Ecto neural progenitor cell (in vitro differentiated cells): Measurements from ENCODE around the gene PTPRK.
"Not testable (repeated sequence)": the region's sequence is repeated elsewhere in the genome, so short reads cannot be mapped to it uniquely, and the experiment has no call there.

Source experiments
- DNase-seq: peaks from one replicate; pipeline ENCODE4 v3.0.0-alpha.2; 2018; ENCODE audit warnings: low spot score

Gene PTPRK

DNA sequence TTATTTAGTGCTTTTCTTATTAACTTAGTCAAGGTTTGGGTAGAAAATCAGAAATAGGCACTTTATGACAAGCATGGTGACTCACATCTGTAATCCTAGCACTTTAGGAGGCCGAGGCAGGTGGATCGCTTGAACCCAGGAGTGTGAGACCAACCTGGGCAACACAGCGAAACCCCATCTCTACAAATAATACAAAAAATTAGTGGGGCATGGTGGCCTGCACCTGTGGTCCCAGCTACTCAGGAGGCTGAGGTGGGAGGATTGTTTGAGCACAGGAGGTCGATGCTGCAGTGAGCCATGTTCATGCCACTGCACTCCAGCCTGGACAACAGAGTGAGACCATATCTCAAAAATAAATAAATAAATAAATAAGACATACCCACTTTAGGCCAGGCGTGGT, 568.2 kb downstream of the PTPRK start:
- no peak for DNase-seq

DNA sequence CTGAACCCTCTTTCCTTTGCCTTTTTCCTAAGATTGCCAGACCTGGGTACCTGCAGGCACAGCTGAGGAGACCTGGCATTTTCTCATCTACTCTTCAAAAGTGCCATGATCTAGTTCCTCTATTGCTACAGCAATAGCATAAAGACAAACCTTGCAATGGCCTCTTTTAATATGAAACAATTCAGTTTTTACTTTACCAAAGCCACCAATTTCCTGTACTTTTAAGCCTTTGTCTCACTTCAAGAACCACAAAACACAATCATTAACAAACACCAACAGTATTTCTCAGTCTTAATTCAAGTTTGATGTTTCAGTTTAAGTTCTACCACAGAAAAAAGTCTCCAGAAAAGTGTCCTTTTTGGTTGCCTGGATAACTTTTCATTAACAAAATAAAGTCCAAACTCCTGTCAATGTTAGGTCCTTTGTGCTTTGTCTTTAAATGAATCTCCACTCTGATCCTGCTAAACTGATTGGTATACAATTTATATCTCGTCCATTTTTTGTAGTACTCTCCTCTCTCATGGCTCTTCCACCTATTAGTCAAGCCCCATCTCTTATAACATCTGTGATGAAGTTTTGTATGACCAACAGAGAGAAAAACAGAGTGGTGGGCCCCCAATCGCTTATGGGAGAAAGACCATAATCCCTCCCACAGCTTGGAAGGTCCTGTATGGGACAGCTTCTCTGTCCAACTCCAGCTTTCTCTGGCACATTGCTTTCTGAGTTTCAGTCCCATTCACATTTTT, 569.1 kb downstream of the PTPRK start:
- DNase-seq = no peak

DNA sequence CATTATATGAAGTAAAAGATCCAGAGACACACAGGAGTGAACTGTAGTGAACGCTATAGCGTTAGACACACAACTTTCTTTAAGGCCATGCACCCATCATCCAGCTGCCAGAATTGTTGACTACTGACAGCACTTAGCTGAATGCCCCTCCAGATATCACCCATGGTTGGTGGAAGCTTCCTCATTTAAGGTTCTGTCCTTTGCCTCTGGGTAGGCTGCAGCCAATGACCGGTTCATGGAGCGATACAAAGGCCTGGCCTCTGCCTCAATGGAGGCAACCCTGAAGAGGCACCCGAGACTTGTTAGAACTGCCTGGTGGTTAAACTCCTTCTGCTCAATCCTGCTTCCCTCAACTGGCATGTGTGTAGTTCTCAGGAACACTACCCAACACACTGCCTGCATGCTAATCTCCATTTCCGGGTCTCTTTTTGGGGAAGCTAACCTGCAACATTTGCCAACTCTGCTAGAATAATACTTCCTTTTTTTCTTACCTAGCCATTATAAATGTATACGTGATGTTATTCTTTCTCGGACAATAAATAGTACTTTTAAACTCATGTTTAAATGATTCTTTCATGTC, 569.7 kb downstream of the PTPRK start:
- no peak for DNase-seq

DNA sequence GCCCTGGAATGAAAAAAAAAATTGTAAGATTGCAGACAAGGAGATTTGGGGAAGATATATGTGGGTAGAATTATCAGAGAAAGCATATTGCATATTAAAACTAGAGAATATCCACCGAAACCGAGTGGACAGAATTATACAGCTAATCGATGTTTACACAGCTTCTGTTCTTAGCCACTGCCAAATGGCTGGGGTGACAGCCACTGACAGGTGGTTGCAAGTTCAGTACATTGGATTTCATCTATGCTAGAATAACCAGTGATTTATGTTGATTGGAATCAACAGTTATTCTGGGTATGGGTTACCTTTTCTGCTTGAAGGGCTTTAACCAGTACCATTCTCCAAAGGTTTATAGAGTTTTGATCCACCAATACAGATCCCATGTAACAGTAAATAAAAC, 571.1 kb downstream of the PTPRK start:
- DNase-seq = no peak

DNA sequence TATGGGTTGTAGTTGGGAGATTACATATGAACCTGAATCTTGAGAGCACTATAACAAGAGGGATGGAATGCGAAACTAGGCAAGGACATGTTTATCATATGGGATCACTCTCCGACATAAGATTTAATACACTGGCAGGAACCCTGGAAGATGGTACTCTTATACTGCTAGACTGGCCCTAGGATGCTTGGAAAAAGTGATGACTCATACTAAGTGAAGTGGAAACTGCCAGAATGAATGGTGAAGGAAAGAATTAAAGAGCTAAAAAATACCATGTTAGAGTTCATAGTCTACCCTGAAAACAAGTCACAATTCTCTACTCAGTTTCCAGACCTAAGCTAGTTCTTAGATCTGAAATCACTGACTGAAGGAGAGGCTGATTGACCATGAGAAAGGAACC, 574.0 kb downstream of the PTPRK start:
- DNase-seq = no peak

DNA sequence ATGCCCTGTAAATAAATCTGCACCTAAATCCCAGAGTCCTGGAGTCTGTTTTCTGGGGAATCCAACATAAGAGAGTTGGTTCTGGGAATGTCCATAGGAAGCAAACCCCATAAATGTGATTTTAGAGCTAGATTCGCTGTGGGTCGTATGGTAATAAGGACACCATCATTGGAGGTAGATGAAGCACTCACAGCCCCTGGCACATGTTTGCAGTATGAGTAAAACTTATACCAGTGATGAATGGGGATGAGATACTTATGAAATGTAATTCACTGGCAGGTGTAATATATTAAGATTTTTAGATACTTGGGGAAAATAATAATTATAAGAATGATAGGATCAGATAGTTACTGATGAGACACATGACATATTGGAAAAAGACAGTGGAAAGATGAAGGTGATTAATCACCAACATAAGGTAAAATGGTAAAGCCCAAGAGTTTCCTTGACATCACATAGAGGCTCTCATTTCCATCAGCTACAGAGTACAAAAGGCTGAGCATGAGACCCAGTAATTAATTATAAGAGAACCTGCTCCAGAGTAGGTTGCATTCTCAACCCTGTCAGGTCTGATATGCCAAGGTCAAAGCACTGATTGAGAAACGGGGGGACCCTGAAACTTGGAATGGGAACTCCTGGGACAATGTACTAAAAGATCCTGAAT, 574.8 kb downstream of the PTPRK start:
- DNase-seq = no peak

DNA sequence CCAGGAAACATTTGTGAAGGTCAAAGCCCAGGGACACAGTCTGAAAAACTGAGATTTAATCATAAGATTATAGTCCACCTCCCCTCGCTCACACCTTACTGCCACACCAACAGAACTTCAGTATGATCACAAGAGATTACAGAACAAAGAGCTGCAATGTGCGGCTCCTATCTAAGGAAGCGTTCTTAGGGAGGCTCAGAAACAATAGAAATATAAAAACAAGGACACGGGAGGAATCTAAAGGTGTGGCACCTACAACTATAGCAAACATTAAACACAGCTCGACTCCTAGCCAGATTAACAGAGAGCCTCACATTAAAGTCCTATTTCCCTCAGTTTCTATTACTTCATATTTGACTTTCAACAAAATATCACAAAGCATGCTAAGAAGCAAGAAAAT, 579.2 kb downstream of the PTPRK start:
- no peak for DNase-seq

DNA sequence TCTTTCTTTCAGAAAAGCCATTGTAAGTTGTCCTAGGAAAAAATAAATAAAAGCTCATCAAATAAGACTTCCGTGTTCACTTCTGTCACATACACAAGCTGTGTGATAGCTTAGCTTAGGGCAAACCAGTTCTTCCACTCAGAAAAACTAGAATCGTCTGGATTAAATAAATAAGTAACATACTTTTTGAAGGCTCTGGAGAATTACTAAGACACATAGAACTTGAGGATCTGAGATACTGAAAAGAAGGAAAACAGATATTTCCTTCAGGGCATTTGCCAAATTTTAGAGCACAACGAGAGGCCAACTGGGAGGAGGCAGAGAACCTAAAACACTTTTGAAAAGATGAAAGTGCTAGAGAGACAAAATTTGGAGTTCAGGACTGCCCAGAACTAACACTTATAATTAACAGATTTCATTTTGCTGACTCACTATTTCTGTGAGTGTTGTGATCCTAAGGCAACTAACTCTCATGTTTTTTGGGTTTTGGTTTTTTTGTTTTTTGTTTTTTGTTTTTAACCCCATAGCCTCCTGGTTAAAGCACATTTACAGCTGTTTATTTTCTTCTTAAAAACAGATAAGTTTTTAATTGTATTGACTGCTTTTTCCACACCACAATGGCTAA, 580.8 kb downstream of the PTPRK start:
- DNase-seq = no peak

DNA sequence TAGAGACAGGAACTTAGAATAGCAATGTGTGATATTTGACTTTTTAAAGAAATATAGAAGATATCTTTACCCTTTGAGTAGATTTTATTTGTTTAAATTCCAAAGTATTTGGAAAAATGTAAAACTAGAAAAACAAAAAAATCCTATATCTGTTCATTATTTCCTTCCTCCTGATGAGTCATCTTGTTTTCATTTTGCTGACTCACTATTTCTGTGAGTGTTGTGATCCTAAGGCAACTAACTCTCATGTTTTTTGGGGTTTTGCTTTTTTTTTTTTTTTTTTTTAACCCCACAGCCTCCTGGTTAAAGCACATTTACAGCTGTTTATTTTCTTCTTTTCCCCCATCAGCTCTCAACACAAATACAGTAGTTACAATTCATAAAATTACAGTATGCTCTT, 581.7 kb downstream of the PTPRK start:
- DNase-seq = no peak

DNA sequence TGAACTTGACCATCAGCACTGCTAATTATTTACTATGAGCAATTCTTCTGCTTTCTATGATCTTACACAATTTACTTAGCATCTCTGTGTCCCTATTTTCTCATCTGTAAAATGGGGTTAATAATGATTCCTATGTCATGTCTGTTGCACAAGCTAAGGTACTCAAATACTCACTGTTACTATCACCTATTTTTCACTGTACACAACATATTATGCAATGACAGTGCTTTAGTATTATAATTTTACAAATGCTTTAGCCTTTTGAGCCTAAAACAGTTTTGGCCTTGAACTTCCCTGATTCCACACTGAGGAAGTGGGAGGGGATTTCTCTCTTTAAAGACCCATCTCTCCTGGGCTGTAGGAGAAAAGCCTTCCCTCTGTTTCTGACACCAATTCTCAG, 582.7 kb downstream of the PTPRK start:
- no peak for DNase-seq

DNA sequence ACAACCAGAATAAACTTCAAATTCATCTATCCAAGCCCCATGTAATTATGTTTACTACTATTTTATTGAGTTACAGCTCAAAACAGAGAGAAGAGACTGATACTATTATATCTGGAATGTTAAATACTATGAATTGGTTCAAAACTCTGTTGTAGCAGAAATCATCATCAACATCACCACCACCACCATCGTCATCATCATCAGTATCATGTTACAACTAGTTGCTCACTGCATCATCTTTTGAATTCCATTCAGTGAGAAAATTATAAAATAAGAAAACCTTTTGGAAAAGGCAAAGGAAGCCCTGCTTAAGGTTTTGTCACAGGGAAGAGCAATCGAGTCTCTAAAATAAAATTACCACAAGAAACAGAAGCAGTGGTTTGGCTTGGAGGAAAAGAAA, 583.3 kb downstream of the PTPRK start:
- DNase-seq = no peak

DNA sequence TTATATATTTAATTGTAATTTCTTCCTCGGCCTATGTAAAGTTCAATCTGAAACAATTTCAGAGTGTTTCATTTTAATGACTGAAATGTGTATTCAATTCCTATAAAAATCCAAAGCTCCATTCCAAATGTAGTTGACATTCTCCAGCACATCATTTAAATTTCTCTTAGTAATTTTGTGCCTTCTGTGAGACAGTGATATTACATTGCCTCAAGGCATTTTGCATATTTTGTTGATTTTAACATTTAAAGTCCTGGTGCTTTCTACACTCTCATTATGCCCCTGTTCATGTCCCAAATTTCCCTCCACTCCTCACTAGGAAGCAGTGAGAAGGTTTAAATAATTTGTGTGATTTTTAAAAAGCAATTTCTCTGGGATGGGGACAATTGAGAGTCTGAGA, 585.4 kb downstream of the PTPRK start:
- no peak for DNase-seq

DNA sequence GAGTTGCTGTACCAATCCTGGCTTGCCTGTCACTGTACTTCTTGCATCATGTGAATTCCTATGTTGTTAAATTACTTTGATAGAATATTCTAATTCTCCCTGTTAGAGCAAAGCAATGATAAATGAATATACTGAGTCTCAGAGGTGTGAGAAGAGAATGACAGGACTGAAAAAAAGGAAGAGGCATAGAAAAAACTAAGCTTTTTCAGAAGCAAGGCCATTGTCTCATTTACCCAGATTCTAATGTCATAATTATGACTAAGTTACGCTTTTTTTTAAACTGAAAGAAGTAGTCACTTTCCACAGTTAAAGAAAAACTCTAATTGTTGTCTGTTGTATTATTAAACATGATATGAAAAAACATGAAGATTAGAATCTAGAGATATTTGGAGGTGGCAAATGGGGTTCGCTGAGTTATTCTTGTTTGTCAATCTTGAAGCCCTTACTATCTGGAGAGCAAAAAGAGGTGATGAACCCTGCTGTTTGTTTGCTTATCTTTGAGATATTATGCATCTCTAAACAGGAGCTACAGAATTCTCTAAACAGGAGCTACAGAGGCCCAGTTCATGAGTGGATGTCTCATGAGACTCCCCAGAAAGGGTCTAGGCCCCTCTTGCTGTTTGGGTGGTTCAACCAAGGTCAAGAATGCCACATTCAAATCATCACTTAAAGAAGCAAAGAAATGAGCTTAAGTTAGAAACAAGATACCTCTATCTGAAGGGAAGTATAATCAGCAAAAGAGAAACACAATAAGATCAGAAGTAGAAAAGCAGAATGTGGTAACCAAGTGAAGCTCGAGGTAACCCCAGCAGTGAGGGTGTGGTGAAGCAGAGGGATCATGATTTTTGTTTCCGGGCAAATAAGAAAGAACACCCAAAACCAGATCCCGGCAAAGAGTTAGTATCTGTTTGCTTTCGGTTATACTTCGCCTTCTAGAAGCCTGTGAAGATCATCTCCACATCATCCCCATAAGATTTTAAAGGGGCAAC, 586.3 kb downstream of the PTPRK start:
- no peak for DNase-seq

DNA sequence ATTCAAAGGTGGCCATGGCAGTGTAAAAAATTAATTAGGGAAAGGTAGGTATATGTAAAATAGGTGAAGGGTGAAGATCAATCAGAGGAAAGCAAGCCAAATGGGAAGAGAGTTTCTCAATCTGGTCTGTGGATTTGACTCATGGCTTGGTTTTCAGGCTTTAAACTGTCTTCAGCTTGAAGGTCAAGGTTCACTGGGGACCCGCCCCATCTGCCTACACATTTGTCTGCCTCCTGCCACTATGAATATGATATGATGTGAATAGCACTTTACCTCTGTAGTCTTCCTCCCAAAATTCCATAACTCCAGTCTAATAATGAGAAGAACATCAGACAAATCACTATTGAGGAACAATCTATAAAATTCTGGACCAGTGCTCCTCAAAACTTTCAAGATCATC, 587.3 kb downstream of the PTPRK start:
- DNase-seq = no peak

DNA sequence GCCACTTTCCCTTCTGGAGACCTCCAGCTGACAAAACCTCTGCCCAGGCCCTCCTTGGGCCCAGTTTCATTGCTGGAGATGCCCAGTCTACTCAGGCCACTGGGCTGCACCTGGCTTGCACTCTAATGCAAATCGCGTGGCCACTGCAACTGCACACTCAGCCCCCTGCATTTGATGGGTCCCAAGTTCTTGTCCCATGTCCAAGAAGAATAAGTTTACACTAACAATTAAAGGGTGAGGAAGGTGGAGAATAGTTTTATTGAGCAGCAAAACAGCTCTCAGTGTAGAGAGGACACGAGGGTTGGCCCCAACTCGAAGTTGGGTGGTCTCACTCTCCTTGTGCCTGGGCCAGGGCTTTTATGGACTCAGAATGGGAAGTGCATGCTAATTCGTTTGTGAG, 587.7 kb downstream of the PTPRK start:
- DNase-seq = no peak

DNA sequence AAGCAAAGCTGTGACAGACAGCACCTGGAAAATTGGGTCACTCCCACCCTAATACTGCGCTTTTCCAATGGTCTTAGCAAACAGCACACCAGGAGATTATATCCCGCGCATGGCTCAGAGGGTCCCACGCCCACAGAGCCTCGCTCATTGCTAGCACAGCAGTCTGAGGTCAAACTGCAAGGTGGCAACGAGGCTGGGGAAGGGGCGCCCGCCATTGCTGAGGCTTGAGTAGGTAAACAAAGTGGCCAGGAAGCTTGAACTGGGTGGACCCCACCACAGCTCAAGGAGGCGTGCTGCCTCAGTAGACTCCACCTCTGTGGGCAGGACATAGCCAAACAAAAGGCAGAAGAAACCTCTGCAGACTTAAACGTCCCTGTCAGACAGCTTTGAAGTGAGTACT, 594.0 kb downstream of the PTPRK start:
- DNase-seq = not testable (repeated sequence)

DNA sequence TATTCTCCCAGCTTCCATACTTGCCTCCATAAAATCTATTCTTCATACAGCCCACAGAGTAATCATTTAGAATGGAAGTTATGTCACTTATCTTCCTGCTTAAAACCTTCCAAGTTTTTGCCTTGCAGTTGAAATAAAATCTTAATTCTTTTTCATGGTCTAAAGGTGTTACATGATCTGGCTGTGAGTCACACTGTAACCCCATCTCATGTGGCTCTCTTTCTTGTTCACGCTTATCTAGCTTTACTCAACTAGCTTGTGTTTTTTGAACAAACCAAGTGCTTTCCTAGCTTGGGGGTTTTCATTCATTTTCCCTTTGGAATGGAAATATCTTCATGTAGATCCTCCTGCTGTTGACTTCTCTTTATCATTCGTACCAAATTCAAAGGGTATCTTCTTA, 596.0 kb downstream of the PTPRK start:
- no peak for DNase-seq

DNA sequence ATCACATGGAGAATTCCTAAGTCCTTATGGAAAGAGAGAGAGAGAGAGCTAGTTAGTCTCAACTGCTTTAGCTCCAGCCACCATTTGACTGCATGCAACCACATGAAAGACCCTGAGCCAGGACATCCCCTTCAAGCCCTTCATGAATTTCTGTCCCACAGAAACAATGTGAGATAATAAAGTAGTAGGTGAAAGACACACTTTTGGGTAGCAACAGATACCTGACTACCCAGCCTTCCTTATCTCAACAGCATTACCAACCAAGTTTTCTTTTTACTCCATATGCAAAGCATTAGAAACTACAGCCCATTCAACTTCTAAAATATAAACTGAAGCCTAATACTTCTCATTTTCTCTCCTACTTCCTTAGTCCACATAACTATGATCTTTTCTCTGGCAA, 596.4 kb downstream of the PTPRK start:
- no peak for DNase-seq

DNA sequence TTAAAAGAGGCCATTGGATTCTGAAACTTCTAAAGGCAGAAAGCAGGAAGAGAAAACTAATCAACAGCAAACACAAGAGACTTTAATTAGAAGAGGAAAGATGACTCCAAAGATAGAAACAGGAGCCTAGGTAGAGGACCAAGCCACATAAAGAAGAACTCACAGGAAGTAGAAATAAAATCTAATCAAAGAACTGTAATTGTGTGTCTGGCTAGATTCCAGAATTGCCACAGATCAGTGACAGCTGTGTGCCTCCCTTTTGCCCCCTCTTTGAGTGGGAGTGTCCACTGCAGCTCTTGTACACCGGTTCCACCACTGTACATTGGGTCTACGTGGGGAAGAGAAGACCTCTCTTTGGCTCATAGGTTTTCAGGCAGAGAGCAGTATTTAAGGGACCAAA, 597.3 kb downstream of the PTPRK start:
- DNase-seq = no peak

DNA sequence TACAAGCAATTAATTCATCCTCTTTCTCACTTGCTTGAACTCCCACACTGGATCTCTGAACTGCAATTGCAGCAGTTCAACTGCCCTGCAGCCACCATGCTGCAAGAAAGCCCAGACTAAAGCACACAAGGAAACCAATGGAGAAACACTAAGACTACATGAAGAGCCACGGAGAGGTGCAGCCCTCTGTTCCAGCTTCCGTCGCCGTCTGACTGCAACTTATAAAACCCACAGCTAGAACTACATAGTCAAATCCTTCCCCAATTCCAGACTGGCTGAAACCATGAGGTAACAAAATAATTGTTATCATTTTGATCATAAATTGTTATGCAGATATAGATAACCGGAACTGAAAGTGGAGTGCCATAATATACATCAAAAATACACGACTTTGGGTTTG, 598.4 kb downstream of the PTPRK start:
- no peak for DNase-seq

DNA sequence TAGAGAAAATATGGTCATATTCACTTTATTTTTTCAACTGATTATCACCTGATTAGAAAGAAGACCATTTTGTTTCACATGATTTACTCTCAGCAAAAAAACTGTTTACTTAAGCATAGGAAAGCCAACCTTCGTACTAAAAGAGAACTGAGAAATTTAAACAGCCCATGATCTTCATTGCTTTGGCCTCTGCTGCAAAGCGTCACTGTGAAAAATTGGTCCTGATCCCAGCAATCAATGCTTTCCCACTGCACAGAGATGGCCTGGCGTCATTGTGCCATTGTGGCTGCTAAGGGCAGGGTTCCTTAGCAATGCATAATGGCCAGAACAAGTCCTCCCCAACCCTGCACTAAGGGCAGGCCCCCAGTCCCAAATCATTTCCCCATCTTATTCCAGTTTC, 599.6 kb downstream of the PTPRK start:
- no peak for DNase-seq
